AML-193 (cell line): ENCODE data around the gene ULK1.

Experiments
- DNase-seq, 2 experiments: peaks; one replicate each; lab custom pipeline; 2025; lab: John Stamatoyannopoulos, UW

ULK1 gene

DNA sequence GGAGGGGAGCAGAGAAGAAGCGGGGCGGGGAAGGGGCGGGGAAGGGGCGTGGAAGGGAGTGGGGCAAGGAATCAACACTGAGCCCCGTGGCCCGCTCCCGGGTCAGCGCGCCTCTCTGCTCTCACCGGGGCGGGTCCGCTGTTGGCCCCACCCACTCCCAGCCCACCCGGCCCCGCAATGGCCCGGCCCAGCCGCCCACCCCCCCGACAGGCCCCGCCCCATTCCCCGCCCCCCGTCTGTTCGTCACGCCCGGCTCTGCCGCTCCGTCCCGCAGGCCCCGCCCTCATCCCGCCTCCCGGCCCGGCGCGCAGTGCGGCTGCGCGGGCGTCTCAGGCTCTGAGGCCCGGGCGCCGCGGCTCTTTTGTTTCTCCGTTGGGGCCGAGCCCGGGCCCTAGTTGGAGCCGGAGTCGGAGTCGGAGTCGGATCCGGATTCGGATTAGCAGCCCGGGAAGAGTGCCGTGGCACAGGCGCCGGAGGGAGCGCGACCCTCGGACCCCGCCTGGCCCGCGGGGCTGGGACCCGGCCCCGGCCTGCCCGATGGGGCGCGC, at the start of gene ULK1:
Gene ULK1 (plus strand): TSS at position 310 of the 548 bp plus-strand sequence. CDS start 380 bp downstream, outside the sequence.
- DNase-seq: peak; percentile 70 to 76

DNA sequence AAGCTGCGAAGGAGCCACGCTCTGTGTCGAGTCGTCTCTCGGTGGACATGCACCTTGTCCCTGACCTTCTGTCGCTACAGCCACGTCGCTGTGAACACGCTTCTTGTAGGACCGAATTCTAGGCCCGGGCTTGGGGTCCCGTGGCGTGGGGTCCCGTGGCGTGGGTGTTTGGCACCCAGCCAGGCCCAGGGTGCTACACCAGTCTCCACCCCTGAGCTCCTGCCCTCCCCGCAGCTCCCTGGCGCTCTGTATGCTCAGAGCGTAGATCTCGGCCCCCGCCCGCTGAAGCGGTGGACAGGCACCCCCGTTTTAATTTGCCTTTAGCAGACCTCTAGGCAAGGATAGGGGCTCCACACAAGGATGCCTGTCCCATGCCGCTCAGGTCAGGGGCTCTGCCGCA, 49.8 kb upstream of the ULK1 start:
- no peak for DNase-seq

DNA sequence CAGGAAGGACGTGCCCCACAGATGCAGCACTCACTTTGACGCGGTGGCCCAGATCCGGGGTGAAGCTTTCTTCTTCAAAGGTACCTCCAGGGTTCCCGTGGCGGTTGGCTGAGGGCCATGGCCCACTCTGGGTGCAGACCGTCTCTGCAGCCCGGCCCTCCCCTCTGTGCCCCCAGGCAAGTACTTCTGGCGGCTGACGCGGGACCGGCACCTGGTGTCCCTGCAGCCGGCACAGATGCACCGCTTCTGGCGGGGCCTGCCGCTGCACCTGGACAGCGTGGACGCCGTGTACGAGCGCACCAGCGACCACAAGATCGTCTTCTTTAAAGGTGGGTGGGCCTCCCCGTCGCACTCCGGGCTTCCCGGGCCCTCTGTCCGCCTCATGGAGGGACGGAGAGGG, 49.3 kb upstream of the ULK1 start:
- DNase-seq: no peak

GRCh38 chr12:131847456-131847855, 47.0 kb upstream of the ULK1 start:
- DNase-seq: no peak

- DNase-seq: no peak
Measured at GRCh38 chr12:131848753-131849152, 45.7 kb upstream of the ULK1 start.

DNA sequence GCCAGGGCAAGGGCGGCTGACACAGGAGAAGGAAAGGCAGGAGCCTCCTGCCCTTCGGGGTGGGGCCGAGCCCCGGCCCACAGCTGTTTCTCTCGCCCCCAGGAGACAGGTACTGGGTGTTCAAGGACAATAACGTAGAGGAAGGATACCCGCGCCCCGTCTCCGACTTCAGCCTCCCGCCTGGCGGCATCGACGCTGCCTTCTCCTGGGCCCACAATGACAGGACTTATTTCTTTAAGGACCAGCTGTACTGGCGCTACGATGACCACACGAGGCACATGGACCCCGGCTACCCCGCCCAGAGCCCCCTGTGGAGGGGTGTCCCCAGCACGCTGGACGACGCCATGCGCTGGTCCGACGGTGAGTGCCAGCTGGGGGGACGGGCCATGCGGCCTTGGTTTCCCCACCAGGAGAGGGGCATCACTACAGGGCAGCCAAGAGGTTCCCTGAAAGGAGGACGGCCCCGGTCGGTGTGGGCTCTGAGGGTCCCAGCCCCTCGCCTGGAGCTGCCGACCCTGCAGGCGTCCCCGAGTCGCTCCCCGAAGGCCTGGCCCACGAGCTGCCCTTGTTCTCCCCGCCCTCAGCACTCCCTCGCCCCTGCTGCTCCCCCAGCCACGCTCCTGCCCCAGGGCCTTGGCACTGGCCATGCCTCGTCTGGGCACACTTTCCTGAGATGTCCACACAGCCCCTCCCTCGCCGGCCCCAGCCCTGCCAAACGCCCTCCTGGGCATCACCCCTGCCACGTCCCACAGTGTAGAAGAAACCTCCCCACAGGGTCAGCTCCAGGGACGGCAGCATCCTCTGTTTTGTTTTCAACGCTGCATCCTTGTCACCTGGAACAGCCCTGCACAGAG, 44.5 kb upstream of the ULK1 start:
- no peak for DNase-seq

- DNase-seq: peak; percentile 29 to 38
Measured at GRCh38 chr12:131850856-131851559, 43.4 kb upstream of the ULK1 start.

DNA sequence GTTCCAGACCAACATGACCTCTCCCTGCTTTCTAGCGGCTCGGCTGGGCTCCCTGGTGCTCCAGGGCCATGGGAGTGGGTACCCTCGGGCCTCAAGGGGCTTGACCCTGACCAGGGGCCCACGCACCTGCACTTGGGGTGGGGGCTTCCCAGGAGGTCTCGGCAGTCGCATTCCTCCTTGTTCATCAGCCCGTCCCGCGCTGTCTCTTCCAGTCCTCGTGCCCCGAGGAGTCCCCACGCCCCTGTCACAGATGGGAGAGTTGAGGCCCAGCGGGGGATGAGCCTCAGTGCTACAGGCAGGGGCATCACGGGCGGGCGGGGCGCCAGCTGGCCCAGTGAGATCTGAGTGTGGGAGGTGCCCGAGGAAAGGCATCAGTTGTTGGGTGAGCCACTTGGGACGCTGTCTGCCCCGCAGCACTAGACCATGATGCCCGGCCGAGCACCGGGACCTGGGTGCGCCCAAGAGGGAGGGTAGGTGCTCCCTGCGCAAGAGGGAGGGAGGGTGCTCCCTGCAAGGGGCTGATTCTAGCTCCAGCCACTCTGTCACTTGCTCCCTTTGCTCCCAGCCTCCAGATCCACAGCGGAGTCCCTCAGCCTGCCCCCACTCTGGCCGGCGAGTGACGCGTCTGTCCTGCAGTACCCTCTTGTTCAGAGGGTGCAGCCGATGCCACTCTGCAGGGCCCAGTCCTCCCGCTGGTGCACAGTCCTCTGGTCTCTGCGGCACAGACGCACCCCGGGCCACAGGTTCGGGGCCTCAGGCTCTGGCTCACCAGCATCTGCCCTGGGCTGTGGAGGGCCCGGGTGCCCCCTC, 42.5 kb upstream of the ULK1 start:
- DNase-seq: no peak

DNA sequence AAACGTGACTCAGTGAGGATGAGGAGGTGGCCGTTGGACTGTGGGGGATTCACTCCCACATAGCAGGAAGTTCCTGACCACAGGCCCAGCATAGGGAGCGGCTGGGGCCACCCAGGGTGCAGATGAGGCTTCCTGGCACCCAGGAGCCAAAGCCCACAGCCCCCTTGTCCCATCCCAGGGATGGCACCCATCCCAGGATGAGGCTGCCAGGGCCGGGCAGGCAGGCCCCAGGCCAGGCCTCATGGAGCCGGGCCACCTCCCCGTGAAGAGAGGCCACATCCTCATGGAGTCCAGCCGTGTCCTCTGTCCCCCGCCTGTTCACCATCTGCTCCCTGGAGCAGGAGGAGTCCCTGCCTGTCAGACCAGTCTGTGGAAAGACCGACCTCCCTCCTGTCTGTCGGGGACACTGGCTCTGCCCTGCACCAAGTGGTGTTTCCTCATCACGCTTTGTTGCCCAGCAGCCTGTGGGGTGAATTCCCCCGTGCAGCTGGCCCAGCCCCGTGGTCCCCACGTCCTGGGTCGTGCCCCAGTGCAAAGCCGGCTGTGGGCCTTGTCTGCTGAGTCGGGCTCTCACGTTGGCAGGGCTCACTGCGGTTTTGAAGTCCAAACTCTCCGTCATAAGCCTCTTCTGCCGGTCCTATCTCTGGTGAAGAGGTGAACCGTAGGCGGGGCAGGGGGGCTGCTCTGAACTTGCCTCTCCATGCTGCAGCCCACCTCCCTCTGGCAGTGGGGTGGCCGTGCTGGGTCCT, 41.7 kb upstream of the ULK1 start:
- DNase-seq: peak in 1 of 2 experiments; percentile 6

GRCh38 chr12:131853832-131854797, 40.3 kb upstream of the ULK1 start:
- DNase-seq: no peak

DNA sequence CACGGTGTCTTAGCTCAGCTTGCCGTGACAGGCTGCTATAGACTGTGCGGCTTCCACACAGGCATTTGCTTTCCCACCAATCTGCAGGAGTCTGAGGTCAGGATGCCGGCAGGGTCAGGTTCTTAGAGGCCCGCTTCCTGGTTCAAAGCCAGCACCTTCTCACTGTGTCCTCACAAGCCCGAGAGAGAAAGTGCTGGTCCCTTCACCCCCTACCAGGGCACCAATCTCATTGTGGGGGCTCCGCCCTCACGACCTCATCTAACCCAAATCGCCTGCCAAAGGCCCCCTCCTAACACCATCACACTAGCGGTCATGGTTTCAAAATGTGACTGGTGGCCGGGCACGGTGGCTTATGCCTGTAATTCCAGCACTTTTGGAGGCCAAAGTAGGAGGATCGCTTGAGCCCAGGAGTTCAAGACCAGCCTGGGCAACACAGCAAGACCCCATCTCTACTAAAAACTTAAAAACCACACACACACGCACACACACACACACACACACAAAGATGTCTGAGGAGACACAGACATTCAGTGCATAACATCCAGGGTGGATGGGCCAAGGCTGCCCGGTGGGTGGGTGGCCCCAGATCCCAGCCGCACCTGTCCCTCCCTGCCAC, 39.5 kb upstream of the ULK1 start:
- no peak for DNase-seq

DNA sequence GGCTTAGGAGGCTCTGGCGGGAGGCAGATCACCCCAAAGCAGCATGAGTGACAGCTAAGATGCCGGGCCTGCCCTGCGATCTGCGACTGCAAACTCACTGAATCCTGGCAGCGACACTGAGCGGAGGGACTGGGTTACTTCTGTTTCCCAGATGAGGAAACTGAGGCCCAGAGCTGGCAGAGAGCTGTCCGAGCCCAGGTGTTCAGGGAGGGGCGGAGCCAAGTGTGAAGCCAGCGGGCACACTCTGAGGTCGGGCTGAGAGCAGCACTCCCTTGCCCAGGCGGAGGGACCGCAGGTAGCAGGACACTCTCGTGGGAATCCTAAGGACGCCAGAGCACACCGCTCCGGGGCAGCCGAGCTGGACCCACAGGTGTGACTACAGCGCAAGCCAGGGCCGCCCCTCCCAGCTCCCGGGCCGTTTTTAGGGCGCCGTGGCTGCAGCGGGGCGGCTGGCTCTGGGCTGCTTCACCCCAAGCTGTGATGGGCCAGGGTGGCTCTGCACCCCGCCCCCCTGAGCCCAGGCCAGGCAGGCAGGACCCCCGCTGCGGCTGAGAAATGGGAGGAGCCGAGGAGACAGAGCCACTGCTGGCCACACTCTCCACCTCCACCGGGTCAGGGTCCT, 38.8 kb upstream of the ULK1 start:
- DNase-seq: no peak

GRCh38 chr12:131856366-131857097, 37.9 kb upstream of the ULK1 start:
- no peak for DNase-seq

DNA sequence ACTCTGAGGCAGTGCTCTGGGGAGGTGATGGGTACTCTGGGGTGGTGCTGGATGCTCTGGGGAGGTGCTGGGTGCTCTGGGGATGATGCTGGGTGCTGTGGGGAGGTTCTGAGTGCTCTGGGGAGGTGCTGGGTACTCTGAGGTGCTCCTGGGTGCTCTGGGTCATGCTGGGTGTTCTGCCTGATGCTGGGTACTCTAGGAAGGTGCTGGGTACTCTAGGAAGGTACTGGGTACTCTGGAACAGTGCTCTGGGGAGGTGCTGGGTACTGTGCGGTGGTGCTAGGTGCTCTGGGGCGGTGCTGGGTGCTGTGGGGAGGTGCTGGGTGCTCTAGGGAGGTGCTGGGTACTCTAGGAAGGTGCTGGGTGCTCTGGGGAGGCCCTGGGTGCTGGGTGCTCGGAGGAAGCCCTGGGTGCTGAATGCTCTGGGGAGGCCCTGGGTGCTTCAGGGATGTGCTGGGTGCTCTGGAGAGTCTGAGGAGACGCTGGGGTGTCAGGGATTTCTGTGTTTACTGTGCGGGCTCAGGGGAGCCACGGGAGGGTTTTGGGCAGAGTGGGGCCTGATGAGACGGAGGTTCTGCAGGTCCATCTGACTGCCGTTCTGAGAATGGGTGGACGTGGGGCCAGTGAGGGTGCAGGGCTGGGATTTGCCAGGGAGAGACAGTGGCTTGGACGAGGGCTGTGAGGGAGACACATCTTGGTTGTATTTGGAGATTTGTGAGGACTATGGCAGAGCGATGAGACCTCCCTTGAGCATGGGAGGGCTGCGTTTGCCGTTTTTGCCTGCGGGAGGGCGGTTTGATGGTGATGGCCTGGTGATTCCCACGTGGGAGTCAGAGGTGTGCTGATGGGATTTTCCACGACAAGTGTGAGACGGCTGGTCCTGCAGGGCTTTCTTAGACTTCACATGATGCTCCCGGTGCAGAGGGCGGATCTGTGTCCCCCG, 36.2 kb upstream of the ULK1 start:
- DNase-seq: no peak

DNA sequence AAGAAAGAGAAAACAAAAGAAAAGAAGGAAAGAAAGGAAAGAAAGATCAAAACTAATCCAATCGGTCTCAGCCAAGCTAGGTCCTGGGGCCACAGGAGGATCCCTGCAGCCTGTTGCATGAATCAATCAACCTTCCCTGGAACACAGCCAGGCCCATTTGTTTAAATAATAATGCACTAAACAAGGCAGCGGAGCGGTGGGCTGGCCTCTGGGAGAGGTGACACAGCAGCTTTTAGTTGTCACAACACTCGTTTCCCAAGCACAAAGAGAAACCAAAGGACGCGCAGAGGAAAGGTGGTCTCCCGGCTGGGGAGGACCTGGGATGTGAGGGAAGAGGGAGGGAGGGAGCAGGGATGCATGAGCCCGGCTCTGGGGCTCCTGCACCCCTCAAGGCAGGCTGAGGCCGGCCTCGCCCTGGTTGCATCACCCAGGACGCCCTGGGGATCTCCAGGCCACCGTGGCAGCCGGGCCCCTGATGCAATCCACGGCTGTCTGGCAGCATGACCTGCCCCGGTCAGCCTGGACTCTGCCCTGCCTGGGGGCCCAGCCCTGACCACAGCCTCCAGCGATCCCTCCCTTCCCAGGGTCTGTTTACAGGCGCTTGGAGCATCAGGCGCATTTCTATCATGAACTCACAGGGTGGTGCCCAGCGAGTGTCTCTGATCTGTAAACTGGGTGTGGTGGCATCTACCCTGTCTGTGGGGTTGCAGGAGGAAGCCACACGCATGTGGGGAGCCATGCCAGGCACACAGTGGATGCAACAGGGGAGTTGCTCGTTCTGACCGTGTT, 33.8 kb upstream of the ULK1 start:
- no peak for DNase-seq

- no peak for DNase-seq
Measured at GRCh38 chr12:131861261-131862083, 33.0 kb upstream of the ULK1 start.
